Left forelimb (tissue), 1 donor: Measurements from ENCODE around the gene DPPA5.
"Not testable (repeated sequence)": the region's sequence is repeated elsewhere in the genome, so short reads cannot be mapped to it uniquely, and the experiment has no call there.

Source experiments
- DNase-seq: peaks from one replicate; pipeline ENCODE4 v3.0.0-alpha.2; 2018; ENCODE audit warnings: low spot score

Gene DPPA5, protein sequence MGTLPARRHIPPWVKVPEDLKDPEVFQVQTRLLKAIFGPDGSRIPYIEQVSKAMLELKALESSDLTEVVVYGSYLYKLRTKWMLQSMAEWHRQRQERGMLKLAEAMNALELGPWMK

DNA sequence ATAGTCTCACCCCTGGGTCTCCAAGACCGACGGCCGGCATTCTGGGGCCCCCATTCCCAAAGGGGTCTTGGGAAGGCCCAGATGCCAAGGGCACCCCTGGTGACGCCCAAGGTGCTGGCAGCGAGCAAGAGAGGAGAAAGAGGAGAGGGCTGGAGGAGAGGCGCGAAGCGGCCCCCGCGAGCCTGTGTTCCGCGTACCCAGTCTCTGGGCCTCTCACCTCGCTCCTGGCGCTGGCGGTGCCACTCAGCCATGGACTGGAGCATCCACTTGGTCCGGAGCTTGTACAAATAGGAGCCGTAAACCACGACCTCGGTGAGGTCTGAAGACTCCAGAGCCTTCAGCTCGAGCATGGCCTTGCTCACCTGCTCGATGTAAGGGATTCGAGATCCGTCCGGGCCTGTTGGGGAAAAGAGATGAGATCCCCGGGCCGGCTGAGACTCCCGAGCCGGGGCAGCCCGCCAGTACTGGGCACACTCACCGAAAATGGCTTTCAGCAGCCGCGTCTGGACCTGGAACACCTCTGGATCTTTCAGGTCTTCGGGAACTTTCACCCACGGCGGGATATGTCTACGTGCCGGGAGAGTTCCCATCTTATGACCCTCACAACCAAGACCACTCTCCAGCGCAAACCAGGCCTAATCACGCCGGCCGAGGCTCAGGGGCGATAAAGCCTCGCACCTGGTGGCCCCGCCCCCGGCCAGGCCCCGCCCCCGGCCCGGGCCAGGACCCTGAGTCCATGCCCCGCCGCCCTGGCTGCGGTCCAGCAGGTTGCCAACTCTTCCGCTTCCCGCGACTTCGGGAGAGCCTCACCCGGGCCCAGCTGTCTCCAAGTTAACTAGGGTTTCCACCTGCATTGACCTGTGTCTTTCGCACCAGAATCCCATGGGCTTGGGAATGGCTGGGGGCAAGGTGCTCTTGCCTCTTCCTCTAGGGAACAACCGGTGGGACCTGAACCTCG, at the start of gene DPPA5:
Gene DPPA5 (minus strand): TSS at position 641 of the 958 bp plus-strand sequence. CDS start 51 bp downstream, at position 590.
- DNase-seq, result no peak

DNA sequence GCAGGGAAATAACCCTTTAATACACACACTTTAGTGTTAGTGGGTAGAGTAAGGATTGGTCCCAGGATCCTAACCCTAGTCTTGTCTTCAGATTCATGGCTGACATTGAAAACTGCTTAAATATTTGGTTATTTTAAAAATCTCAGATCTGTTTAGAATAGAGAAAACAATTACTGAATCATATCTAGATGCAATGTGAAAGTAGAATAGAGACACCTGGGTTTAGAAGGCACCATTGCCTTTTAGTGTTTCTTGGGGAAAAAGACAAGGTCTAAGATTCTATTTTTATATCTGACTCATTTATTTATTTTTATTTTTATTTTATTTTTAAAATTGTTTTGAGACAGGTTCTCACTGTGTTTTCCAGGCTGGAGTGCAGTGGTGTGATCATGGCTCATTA, 46.6 kb upstream of the DPPA5 start:
- DNase-seq, result no peak

DNA sequence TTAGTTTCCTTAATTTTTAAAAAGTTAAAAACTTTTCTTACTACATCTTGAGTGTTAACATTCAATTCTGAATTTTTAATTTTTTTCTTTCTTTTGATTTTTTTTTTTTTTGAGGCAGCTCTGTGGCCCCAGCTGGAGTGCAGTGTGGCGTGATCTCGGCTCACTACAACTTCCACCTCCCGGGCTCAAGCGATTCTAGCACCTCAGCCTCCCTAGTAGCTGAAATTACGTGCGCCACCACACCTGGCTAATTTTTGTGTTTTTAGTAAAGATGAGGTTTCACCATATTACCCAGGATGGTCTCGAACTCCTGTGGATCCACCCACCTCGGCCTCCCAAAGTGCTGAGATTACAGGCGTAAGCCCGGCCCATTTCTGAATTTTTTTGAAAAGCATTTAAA, 41.8 kb upstream of the DPPA5 start:
- no peak for DNase-seq

DNA sequence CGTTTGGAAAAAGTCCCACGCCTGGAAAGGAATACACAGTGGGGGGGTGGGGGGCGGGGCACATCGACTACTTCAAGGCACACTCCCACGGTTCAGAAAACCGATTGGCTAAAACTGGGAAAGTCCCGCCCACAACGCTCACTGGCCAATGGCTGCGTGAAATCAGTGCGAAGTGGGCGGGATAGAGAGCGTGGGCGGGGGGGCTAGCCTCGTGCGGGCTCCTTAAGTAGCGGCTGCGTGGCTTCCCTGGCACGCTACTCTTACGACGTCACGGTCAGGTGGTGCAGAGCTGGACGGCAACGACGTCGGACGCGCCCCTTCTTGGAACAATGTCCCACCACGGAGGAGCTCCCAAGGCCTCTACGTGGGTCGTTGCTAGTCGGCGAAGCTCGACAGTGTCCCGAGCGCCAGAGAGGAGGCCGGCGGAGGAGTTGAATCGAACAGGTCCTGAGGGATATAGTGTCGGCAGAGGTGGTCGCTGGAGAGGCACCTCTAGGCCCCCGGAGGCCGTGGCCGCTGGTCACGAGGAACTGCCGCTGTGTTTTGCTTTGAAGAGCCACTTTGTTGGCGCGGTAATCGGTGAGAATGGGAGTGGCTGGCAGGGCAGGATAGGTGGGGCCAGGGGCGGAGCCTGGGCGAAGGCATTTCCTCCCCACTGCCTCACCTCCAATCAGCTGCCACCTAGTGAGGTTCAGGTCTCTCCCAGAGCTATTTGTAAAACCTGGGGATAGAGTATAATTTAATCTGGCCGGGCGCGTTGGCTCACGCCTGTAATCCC, 40.7 kb upstream of the DPPA5 start, which contains the start of gene DDX43:
Gene DDX43 (plus strand): TSS at position 252 of the 778 bp plus-strand sequence. CDS start 78 bp downstream, at position 330.
- DNase-seq, result no peak

DNA sequence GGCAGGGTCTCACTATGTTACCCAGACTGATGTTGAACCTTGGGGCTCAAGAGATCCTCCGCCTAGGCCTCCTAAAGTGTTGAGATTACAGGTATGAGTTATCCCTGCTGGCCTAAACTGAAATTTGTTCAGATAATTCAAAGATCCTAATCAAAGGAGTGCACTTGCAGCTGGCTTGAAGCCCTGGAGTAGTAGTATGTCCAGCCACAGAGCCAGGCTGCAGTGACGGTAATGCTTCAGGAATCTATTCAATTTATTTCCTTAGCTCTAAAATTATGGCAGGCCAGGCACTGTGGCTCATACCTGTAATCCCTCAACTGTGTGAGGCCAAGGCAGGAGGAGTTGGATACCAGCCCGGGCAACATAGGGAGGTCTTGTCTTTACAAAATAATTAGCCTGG, 39.2 kb upstream of the DPPA5 start:
- no peak for DNase-seq

DNA sequence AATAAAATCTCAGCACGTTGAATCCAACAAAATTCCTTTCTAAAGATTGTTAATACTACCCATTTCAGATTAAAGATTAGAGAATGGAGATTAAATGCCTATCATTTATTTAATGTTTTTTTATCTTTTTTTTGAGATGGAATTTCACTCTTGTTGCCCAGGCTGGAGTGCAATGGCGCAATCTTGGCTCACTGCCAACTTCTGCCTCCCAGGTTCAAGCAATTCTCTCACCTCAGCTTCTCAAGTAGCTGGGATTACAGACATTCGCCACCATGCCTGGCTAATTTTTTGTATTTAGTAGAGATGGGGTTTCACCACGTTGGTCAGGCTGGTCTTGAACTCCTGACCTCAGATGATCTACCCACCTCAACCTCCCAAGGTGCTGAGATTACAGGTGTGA, 38.1 kb upstream of the DPPA5 start:
- DNase-seq, result not testable (repeated sequence)

DNA sequence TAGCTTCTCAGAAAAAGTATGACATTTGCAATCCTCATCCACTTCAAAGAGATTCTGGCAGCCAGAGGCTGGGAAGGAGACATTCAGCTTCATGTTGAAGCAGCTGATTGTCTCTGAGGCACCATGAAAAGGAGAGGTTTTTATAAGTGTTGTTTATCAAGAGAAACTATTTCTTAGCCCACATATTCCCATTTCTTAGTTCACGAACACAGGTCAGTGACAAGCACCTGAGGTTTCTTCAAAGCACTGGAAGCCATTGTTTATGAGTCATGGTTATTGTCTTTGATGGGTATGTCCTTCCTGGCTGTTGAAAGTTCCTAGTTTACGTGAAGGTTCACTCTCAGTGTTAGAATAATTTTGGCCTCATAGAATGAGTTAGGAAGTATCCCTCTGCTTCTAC, 37.6 kb upstream of the DPPA5 start:
- no peak for DNase-seq

DNA sequence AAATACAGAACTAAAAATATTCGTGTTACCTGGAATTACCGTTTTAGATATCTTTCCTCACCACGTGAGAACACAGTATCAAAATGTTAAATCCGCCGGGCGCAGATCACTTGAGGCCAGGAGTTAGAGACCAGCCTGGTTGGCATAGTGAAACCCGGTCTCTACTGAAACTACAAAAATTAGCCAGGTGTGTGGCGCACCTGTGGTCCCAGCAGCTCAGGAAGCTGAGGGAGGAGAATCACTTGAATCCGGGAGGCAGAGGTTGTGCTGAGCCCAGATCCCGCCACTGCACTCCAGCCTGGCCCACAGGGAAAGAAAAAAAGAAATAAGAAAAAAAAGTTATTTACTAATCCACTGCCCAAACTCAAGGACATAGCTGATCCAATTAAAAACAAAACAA, 35.8 kb upstream of the DPPA5 start:
- no peak for DNase-seq

DNA sequence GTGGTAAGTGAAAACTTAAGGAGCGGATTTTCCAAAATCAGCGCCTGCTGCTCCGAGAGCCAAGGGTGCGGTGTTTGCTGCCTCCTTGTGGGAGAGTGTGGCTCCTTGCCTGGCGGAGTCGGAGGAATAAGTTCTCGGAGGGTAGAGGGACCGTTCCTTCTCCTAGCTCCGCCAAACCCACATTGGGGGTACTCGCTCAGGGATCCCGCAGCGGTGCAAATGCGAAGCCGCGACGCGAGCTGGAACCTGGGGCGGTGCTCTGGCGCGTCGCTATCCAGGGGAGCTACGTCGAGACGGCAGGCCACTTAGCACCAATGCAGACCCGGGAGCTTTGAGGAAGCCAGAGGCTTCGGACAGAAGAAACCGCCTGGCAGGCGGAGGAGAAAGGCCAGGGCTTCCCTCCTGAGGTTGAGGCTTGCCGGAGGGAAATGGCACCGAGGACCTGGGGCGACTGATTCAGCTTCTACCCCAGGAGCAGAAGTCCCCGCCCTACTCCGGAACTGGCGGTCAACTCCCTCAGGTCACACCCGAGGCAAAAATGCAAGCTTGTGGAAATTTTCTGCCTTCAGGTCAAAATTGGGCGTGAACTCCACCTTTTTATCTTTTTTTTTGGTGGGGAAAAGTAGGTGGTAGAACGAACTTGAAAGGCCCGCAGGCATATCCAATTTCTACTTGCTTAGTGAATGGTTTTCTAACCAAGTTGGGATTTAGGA, 34.9 kb upstream of the DPPA5 start:
- no peak for DNase-seq

DNA sequence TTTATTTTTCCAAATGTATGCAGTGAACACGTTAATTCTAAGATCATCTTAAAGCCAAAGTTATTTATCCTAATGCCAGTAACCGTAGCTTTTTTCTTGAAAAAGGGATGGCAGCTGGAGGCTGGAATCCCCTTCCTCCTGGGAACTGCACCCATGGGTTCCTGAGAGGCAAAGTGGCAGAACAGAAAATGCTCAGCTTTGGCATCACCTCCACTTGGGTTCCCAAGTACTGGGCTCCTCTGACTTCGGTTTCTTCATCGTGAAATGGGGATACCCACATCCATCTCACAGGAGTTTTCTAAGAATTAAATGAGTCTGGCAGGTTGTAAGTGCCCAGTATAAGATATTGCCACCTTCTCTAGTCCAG, 34.3 kb upstream of the DPPA5 start:
- no peak for DNase-seq

DNA sequence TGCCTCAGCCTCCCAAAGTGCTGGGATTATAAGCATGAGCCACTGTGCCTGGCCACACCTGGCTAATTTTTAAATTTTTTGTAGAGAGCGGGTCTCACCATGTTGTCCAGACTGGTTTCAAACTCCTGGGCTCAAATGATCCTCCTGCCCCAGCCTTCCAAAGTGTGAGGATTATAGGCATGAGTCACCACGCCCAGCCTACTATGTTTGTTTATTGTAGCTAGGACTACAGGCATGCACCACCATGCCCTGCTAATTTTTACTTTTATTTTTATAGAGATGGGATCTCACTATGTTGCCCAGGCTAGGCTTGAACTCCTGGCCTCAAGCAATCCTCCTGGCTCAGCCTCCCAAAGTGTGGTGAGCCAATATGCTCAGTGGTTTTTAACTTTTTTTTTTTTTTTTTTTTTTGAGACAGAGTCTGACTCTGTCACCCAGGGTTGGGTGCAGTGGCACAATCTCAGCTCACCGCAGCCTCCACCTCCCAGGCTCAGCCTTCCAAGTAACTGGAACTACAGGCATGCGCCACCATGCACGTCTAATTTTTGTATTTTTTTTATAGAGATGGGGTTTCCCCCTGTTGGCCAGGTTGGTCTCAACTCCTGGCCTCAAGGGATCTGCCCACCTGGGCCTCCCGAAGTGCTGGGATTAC, 28.5 kb upstream of the DPPA5 start:
- no peak for DNase-seq

DNA sequence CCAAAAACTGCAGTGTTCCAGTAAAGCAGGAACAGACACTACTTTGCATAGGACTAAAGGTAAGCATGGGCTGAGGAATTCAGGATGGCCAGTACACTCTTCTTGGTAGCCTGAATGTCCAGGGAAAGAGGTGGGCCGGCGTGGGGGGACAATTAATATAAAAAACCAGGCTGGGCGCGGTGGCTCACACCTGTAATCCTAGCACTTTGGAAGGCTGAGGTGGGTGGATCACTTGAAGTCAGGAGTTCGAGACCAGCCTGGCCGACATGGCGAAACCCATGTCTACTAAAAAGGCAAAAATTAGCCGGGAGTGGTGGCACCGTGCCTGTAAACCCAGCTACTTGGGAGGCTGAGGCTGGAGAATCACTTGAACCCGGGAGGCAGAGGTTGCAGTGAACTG, 27.5 kb upstream of the DPPA5 start:
- not testable (repeated sequence) for DNase-seq

DNA sequence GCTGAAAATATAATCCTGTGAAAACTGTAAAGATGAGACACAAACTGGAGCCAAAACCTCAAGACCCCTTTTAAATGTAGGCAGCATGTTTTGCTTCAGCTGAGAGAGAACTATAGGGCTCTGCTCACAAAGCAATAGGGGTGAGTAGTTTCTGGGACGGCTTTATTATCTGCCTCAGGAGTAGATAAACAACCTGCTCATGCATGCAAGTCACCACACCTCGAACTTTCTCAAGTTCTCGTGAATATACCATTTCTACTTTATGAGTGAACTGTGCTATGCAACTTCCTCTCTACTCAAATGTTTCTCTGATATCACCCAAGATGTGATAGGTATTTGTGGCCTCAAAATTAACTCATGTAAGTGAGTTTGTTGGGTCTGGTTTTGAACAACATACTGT, 23.1 kb upstream of the DPPA5 start:
- no peak for DNase-seq

DNA sequence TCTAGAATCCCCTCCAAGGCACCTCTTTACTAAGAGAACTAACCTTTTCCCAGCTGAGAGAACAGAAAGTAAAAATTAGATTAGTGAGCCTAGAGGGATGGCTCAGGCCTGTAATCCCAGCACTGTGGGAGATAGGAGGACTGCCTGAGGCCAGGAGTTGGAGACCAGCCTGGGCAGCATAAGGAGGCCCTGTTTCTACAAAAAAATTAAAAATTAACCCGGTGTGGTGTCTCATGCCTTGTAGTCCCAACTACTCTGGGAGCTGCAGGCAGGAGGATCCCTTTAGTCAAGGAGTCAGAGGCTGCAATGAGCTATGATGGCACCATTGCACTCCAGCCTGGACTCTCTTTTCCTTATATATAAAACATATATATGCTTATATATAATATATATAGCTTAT, 21.1 kb upstream of the DPPA5 start:
- no peak for DNase-seq

DNA sequence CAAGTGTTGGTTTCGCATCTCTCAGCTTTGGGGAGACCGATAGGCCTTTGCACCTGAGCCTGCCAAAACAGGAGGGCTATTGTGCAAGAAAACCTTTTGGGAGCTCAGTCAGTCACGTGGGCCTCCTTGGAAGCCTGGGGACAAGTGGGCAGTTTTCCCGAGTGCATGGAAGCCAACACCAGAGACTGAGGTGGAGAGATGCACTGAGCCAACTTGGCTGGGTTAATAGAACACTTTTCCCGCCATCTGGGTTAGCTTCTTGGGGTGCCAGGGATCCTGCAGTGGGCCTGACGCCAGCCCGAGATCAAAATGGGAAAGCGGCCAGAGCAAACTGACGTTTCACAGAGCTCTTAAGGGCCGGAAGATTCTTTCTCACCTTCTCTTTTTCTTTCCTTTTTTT, 18.4 kb upstream of the DPPA5 start:
- no peak for DNase-seq

DNA sequence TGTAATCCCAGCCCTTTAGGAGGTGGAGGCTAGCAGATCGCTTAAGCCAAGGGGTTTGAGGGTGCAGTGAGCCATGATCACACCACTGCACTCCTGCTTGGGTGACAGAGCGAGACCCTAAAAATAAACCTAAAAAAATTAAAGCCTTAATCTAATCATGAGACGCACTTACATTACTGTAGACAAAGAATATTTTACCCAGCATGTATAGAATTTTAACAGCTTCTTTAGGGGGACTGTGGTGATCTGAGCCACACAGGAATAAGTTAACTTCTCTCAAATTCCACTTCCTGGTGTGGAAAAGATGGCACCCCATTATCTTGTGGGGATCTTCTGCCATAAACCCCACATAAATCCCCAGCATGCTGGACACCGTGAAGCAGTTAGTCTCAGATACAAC, 17.9 kb upstream of the DPPA5 start:
- no peak for DNase-seq

DNA sequence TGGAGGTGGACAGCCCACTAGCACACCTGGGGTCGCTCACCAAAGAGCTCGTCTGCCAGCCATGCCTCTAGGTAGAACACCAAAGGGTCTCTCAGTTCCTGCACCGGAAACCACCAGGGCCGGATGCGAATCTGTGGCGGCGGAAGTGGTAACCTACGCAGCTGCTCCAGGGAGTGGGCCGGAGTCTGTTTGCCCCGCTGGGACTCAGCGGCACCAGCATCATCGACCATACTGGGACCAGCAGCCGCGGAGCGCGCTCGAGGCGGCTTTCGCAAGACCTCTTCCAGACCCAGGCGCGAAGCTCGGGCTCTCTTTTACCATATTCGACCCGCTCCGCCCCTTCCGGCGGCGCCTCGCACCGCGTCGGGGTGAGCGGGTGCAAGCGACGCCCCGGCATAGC, 15.5 kb upstream of the DPPA5 start, which contains the start of gene OOEP:
Gene OOEP (minus strand): TSS at position 335 of the 400 bp plus-strand sequence. CDS start 105 bp downstream, at position 230.
- no peak for DNase-seq

DNA sequence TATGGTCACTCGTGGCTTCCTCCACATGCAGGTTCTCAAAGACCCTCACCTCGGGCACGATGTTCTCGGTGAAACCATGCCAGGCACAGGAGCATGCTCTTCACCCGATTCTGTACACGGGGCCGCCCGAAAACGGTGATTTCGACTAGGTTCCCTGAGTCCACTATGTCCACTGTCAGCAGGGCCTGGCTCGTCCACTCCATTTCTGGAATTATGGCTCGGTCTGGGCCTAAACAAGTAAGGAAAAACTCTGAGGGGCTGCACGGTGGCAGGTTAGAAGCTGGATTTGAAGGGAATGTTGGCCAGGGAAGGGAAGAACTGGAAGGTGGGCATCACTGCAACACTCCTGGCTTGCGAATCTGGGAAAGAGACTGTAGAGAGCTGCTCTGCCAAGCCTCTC, 15.1 kb upstream of the DPPA5 start:
- DNase-seq, result no peak

DNA sequence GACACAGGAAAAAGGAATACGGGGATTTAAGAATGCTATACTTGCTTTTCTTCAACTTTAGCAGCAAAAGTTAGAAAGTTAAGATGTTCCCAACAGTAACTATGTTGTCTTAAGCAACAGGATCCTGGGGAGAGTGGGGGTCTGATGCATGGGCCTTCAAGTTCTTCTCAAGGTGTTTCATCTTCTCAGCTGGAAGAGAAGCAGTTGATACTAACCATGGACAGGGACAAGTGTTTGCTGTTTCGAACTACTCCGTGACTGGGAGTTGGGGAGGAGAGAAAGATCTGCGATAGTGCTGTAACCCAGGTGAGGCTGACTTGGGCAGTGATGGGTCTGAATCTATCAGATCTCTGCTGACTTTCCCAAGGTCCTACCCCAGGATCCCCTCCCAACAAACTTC, 14.6 kb upstream of the DPPA5 start:
- DNase-seq, result no peak

DNA sequence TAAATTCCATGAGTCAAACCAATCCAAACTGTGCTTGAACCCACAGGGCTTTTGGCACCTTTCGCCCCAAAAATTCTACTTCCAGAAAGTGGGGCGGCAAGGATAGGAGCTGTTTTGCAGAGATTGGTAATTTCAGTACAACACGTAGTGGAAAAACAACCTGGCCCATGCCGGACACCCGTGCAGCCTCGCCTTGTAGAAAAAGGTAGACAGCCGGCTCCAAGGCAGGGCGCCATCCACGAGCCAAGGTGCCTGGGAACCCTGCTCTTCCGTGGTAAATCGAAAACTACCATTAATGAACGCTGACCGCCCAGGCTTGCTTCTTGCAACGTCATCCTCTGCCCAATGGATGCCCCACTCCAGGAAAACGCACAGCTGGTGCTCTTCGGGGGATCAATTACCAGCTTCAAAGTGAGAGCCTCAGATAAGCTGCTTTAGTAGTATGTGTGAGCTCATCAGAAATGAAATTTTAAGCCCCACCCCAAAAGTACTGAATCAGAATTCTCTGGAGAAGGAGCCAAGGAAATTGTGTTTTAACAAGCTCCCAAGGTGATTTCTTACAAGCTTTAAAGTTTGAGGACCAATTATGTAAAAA, 13.8 kb upstream of the DPPA5 start:
- no peak for DNase-seq

DNA sequence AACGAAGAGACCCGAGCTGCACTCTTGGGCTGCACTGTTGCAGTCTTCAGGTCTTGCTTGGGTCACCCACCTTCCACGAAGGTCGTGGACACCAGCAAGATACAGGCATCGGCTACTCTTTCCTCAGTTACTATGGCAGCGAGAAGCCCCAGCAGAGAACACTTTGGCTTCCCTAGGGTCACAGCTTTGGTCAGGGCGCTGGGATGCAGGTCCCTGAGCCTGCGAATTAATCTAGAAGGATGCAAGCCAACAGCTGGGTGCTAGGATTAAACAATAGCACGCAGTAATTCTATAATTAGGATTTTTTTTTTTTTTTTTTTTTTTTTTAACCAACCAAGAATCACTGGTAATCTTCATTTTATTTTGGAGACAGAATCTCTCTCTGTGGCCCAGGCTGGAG, 10.5 kb upstream of the DPPA5 start:
- no peak for DNase-seq
